ENCODE measurements around the gene SF3B1.
"Not testable (repeated sequence)": the region's sequence is repeated elsewhere in the genome, so short reads cannot be mapped to it uniquely, and the experiment has no call there.

DNA sequence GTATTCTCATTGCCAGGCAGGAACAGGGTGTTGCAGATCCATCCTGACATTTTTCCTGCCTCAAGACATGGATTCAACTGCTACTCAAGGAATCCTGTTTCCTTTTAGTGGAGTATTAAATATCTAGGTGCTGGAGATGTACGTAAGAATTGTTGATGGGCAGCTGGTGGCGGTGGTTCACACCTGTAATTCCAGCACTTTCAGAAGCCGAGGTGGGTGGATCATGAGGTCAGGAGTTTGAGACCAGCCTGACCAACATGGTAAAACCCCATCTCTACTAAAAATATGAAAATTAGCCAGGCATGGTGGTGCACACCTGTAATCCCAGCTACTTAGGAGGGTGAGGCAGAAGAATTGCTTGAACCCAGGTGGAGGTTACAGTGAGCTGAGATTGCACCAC, 49.4 kb upstream of the SF3B1 start:
- TF ChIP-seq POLR2A (IDR thresholded peaks at IDR 0.05), result not testable (repeated sequence)
- TF ChIP-seq, protein P1, sequence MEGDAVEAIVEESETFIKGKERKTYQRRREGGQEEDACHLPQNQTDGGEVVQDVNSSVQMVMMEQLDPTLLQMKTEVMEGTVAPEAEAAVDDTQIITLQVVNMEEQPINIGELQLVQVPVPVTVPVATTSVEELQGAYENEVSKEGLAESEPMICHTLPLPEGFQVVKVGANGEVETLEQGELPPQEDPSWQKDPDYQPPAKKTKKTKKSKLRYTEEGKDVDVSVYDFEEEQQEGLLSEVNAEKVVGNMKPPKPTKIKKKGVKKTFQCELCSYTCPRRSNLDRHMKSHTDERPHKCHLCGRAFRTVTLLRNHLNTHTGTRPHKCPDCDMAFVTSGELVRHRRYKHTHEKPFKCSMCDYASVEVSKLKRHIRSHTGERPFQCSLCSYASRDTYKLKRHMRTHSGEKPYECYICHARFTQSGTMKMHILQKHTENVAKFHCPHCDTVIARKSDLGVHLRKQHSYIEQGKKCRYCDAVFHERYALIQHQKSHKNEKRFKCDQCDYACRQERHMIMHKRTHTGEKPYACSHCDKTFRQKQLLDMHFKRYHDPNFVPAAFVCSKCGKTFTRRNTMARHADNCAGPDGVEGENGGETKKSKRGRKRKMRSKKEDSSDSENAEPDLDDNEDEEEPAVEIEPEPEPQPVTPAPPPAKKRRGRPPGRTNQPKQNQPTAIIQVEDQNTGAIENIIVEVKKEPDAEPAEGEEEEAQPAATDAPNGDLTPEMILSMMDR (IDR thresholded peaks at IDR 0.05), result not testable (repeated sequence)

Data from Peyer's patch (tissue), 4 donors.